HepG2 (cell line): Measurements from ENCODE around the gene HNRNPR. TPM values are rescaled to one million over a fixed set of nuclear protein-coding genes. Genes with fewer than 3 reads are reported as not detected.

Source experiments
- ATF1 ChIP-seq: IDR thresholded peaks from 2 replicates; pipeline ENCODE4 v1.6.1; 2016; ENCODE audit warnings: mild to moderate bottlenecking, control low read depth
- CTCF ChIP-seq: sonication (generic); formaldehyde crosslinking; IDR thresholded peaks from 2 replicates; pipeline ENCODE4 v1.5.0; 2020; ENCODE audit warnings: mild to moderate bottlenecking, missing genetic modification reagents, moderate library complexity
- FOXK1 ChIP-seq: sonication (generic); formaldehyde crosslinking; IDR thresholded peaks from 2 replicates; pipeline ENCODE4 v1.4.0; 2020; ENCODE audit warnings: low read depth, missing genetic modification reagents, borderline replicate concordance
- GTF3A ChIP-seq: sonication (generic); formaldehyde crosslinking; conservative IDR thresholded peaks from 2 replicates; pipeline ENCODE4 v1.4.0; 2020; ENCODE audit warnings: mild to moderate bottlenecking, missing genetic modification reagents
- ISX ChIP-seq: sonication (generic); formaldehyde crosslinking; conservative IDR thresholded peaks from 2 replicates; pipeline ENCODE4 v1.5.0; 2020; ENCODE audit warnings: missing genetic modification reagents
- NFE2 ChIP-seq: sonication (generic); formaldehyde crosslinking; IDR thresholded peaks from 2 replicates; pipeline ENCODE4 v1.4.0; 2020; ENCODE audit warnings: missing genetic modification reagents
- RFX5 ChIP-seq: IDR thresholded peaks from 2 replicates; pipeline ENCODE4 v1.6.1; 2011; ENCODE audit warnings: low read depth, low read length, improper control_type of control experiment
- SIX1 ChIP-seq: sonication (generic); formaldehyde crosslinking; IDR thresholded peaks from 2 replicates; pipeline ENCODE4 v1.4.0; 2020; ENCODE audit warnings: missing genetic modification reagents, borderline replicate concordance
- TP53 ChIP-seq: sonication (generic); formaldehyde crosslinking; conservative IDR thresholded peaks from 2 replicates; pipeline ENCODE4 v1.4.0; 2020; ENCODE audit warnings: missing genetic modification reagents
- ZFP82 ChIP-seq: sonication (generic); formaldehyde crosslinking; IDR thresholded peaks from 2 replicates; pipeline ENCODE4 v1.5.1; 2020; ENCODE audit warnings: mild to moderate bottlenecking, missing genetic modification reagents, borderline replicate concordance
- ZHX1 ChIP-seq: sonication (generic); formaldehyde crosslinking; IDR thresholded peaks from 2 replicates; pipeline ENCODE4 v1.8.1; 2022; ENCODE audit warnings: low read depth, mild to moderate bottlenecking, missing genetic modification reagents
- ZNF44 ChIP-seq: sonication (generic); formaldehyde crosslinking; IDR thresholded peaks from 2 replicates; pipeline ENCODE4 v1.5.1; 2020; ENCODE audit warnings: mild to moderate bottlenecking, missing genetic modification reagents
- ZSCAN5A ChIP-seq: sonication (generic); formaldehyde crosslinking; IDR thresholded peaks from 2 replicates; pipeline ENCODE4 v1.8.0; 2022; ENCODE audit warnings: mild to moderate bottlenecking, missing genetic modification reagents, borderline replicate concordance
- polyA plus RNA-seq, 8 experiments: library from polyadenylated mRNA; depleted of rRNA in 3 of 8; stranded (reverse) in 7 of 8; unstranded in 1 of 8; fragments of >200 nt; fragmentation: Illumina TruSeq in 4 of 8; extraction: Trizol in 4 of 8; gene quantifications; 2 replicates each; pipeline versions ENCODE4 v1.2.1 to v1.2.3, GENCODE V29; 2011 to 2016; ENCODE audit warnings: low read depth in 4 of 8, missing spikeins in 1 of 8, mixed read lengths in 1 of 8; ENCODE audit not compliant: insufficient read depth in 1 of 8
- total RNA-seq, 5 experiments: library from RNA; depleted of rRNA; stranded (reverse); fragments of >200 nt; fragmentation: Illumina TruSeq; extraction: Trizol; gene quantifications; 2 replicates each; pipeline ENCODE4 v1.2.3, GENCODE V29; 2016; ENCODE audit warnings: low read depth in 1 of 5
- TF ChIP-seq, protein P1 (sequence below): sonication (generic); formaldehyde crosslinking; IDR thresholded peaks from 2 replicates; pipeline ENCODE4 v1.4.0; 2020; ENCODE audit warnings: mild to moderate bottlenecking, missing genetic modification reagents
- TF ChIP-seq, protein P2 (sequence below): sonication (generic); formaldehyde crosslinking; IDR thresholded peaks from 2 replicates; pipeline ENCODE4 v1.5.0; 2020; ENCODE audit warnings: missing genetic modification reagents

Gene HNRNPR
- total and polyA plus RNA-seq, 2 of the 13 experiments (the other 11 are each of a cell fraction or from before 2014, with no cell fraction given) = 133 to 216 TPM

DNA sequence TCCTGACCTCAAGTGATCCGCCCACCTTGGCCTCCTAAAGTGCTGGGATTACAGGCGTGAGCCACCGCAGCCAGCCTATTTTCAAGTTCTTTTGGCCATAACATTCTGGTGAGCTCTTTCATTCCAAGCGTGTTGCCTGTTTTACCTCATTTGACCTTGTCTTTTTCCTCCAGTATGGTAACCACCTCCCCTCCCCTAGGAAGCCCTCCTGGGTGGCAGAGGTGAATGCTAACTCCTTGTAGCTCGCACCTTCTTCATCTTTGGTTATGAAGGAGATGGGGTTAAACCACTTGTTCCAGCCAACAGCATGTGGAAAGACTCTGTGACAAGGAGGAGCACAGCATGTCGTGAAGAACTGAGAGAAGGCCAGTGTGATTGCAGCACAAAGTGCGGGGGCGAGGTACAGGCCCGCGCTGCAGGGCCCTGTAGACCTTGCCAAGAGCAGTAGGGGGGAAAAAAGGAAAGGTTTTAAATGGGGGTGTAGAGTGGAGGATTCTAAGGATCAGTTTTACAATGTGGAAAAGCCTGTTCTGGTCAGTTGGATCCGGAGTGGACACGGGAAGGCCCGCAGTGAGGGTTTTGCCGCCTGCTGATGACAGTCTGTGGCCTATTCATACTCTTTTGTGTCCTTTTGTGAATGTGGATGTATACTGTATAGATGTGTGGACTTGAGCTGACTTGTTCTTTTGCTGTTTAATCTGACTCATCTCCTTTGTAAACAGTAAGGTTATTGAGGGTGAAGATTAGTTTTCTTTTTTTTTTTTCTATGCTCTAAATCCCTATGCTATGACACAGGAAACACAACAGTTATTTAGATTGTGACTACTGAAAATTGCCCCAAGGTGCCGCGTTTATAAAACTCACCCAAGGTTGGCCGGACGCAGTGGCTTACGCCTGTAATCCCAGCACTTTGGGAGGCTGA lies 33.1 kb upstream of the HNRNPR start (continued):
- no peak for TF ChIP-seq GTF3A (CRISPR knock-in tag)
- TF ChIP-seq FOXK1 (CRISPR knock-in tag) = no peak; the same call in 1 of the 2 replicates
- TF ChIP-seq NFE2 (CRISPR knock-in tag) = no peak
- no peak for TF ChIP-seq SIX1 (CRISPR knock-in tag)
- TF ChIP-seq ZNF44 (CRISPR knock-in tag) = no peak
- TF ChIP-seq ZSCAN5A = no peak
- no peak for TF ChIP-seq ZFP82 (CRISPR knock-in tag)
- TF ChIP-seq RFX5 = no peak
- TF ChIP-seq, protein P1, sequence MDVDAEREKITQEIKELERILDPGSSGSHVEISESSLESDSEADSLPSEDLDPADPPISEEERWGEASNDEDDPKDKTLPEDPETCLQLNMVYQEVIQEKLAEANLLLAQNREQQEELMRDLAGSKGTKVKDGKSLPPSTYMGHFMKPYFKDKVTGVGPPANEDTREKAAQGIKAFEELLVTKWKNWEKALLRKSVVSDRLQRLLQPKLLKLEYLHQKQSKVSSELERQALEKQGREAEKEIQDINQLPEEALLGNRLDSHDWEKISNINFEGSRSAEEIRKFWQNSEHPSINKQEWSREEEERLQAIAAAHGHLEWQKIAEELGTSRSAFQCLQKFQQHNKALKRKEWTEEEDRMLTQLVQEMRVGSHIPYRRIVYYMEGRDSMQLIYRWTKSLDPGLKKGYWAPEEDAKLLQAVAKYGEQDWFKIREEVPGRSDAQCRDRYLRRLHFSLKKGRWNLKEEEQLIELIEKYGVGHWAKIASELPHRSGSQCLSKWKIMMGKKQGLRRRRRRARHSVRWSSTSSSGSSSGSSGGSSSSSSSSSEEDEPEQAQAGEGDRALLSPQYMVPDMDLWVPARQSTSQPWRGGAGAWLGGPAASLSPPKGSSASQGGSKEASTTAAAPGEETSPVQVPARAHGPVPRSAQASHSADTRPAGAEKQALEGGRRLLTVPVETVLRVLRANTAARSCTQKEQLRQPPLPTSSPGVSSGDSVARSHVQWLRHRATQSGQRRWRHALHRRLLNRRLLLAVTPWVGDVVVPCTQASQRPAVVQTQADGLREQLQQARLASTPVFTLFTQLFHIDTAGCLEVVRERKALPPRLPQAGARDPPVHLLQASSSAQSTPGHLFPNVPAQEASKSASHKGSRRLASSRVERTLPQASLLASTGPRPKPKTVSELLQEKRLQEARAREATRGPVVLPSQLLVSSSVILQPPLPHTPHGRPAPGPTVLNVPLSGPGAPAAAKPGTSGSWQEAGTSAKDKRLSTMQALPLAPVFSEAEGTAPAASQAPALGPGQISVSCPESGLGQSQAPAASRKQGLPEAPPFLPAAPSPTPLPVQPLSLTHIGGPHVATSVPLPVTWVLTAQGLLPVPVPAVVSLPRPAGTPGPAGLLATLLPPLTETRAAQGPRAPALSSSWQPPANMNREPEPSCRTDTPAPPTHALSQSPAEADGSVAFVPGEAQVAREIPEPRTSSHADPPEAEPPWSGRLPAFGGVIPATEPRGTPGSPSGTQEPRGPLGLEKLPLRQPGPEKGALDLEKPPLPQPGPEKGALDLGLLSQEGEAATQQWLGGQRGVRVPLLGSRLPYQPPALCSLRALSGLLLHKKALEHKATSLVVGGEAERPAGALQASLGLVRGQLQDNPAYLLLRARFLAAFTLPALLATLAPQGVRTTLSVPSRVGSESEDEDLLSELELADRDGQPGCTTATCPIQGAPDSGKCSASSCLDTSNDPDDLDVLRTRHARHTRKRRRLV (CRISPR knock-in tag) = 0 out of 2 replicates have a peak, but pooled peaks have one; percentile 32
- TF ChIP-seq ZHX1 (CRISPR knock-in tag) = no peak
- TF ChIP-seq TP53 = no peak
- no peak for TF ChIP-seq CTCF (CRISPR knock-in tag)
- TF ChIP-seq ATF1 = no peak
- TF ChIP-seq, protein P2, sequence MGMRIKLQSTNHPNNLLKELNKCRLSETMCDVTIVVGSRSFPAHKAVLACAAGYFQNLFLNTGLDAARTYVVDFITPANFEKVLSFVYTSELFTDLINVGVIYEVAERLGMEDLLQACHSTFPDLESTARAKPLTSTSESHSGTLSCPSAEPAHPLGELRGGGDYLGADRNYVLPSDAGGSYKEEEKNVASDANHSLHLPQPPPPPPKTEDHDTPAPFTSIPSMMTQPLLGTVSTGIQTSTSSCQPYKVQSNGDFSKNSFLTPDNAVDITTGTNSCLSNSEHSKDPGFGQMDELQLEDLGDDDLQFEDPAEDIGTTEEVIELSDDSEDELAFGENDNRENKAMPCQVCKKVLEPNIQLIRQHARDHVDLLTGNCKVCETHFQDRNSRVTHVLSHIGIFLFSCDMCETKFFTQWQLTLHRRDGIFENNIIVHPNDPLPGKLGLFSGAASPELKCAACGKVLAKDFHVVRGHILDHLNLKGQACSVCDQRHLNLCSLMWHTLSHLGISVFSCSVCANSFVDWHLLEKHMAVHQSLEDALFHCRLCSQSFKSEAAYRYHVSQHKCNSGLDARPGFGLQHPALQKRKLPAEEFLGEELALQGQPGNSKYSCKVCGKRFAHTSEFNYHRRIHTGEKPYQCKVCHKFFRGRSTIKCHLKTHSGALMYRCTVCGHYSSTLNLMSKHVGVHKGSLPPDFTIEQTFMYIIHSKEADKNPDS (CRISPR knock-in tag) = no peak
- TF ChIP-seq ISX (CRISPR knock-in tag) = no peak
